Heart left ventricle (tissue), 16 donors: ENCODE measurements around the gene SCN4B. TPM values are rescaled to one million over a fixed set of nuclear protein-coding genes. Genes with fewer than 3 reads are reported as not detected.

Source experiments
- ATAC-seq, 4 donors: fragments of 200-7000 bp; cut with Tn5 transposase; one replicate each; pipeline ENCODE4 v1.9.1; 2020 to 2022; ENCODE audit warnings: moderate library complexity in 4 of 4, mild to moderate bottlenecking in 3 of 4, moderate number of reproducible peaks in 1 of 4
- DNase-seq, 5 donors: peaks; one replicate each; pipeline ENCODE4 v3.0.0-alpha.2; 2020
- H3K27ac ChIP-seq, 12 donors: fragments of 200-600 bp; sonication (generic) in 4 of 12; one replicate each; pipeline versions ENCODE4 v1.5.0 to v1.8.0; 2016 to 2022; ENCODE audit warnings: mild to moderate bottlenecking in 2 of 12
- H3K27me3 ChIP-seq, 9 donors: fragments of 200-600 bp; sonication (generic) in 2 of 9; one replicate each; pipeline versions ENCODE4 v1.5.1 to v1.8.0; 2016 to 2022; ENCODE audit warnings: mild to moderate bottlenecking in 3 of 9
- H3K36me3 ChIP-seq, 9 donors: fragments of 200-600 bp; sonication (generic) in 2 of 9; one replicate each; pipeline versions ENCODE4 v1.5.0 to v1.8.0; 2018 to 2022; ENCODE audit warnings: mild to moderate bottlenecking in 2 of 9
- H3K4me1 ChIP-seq, 12 donors: fragments of 200-600 bp; sonication (generic) in 4 of 12; one replicate each; pipeline versions ENCODE4 v1.5.0 to v1.8.0; 2016 to 2022; ENCODE audit warnings: mild to moderate bottlenecking in 3 of 12
- H3K4me3 ChIP-seq, 12 donors: fragments of 200-600 bp; sonication (generic) in 4 of 12; one replicate each; pipeline versions ENCODE4 v1.5.0 to v1.8.0; 2017 to 2022; ENCODE audit warnings: mild to moderate bottlenecking in 9 of 12, moderate library complexity in 4 of 12
- H3K9me3 ChIP-seq, 12 donors: fragments of 200-600 bp; sonication (generic) in 4 of 12; one replicate each; pipeline versions ENCODE4 v1.5.0 to v1.8.0; 2016 to 2022; ENCODE audit warnings: mild to moderate bottlenecking in 1 of 12
- POLR2A ChIP-seq, 2 donors: fragments of 450-650 bp; IDR thresholded peaks; one replicate each; pipeline ENCODE4 v1.6.1; 2017; ENCODE audit warnings: antibody characterized with exemption in 2 of 2, mild to moderate bottlenecking in 2 of 2, moderate library complexity in 2 of 2
- WGBS, 4 donors: extraction: QIAGEN DNeasy Blood & Tissue Kit in 2 of 4; methylation state at CpG; one replicate each; pipeline versions ENCODE4 v1.1.5 to v1.1.7; 2013 to 2018; 5-methylcytosine and 5-hydroxymethylcytosine counted together
- intact Hi-C, 10 donors: fragments of 100-400 bp; cut with DNase I; formaldehyde crosslinking; loops; one replicate each; pipeline versions ENCODE4 v1.11.1 to v1.14.2; 2022
- polyA plus RNA-seq, 2 donors: library from polyadenylated mRNA; stranded (reverse); fragments of 200-250 nt; gene quantifications; one replicate each; pipeline ENCODE4 v1.2.3, GENCODE V29; 2013
- total RNA-seq, 9 donors: library from RNA; depleted of rRNA in 2 of 9; stranded (reverse); fragments of >200 nt in 2 of 9; fragmentation: NEBNext Ultra II Directional in 3 of 9; extraction: Animal tissue kit (Norgen Biotek cat#: 25700) in 3 of 9; gene quantifications; one replicate each; pipeline versions ENCODE4 v1.1.0 to v1.2.4, GENCODE V29; 2016 to 2023
- TF ChIP-seq, protein P1 (sequence below), 12 donors: fragments of 200-600 bp; sonication (generic) in 4 of 12; IDR thresholded peaks; one replicate each; pipeline versions ENCODE4 v1.5.0 to v1.8.0; 2018 to 2022; ENCODE audit warnings: antibody characterized with exemption in 12 of 12, mild to moderate bottlenecking in 5 of 12
- donor health status: ischemic (EF 13 %, LVEDD 7.1; RV severe dilation, severe dysfunction).
- donor health status: healthy with polysubstance abuse.
- donor health status: DM: no; HTN: yes; CAD: no.
- donor health status: DM: no; HTN: no; CAD: no.
- donor health status: ischemic (EF 25% LVEDD 6.9; RV normal size, moderate dysfunction).
- donor health status: ischemic (EF 25% LVEDD 5.7; RV mildly dilated, moderate dysfunction).
- donor health status: healthy.
- donor health status: DM: yes; HTN: yes; CAD: no.
- donor health status: ischemic (EF 35%, LVEDD 5.7; RV mildly dilated, moderate dysfunction).
- donor health status: nonischemic (EF 11% LVEDD 7.7; RV severe dilation, severe dysfunction).
- donor health status: DM: yes; HTN: yes; CAD: no.
- donor health status: PGD.
- donor health status: ischemic (EF 29% LVEDD 5.4; RV normal size, mild dysfunction).
- donor health status: nonischemic (EF 23%, LVEDD 6.1; RV moderate dilation, normal function).

The SCN4B gene
- total and polyA plus RNA-seq, 11 donors, result 2.1 to 16.9 (median 11.9) TPM

DNA sequence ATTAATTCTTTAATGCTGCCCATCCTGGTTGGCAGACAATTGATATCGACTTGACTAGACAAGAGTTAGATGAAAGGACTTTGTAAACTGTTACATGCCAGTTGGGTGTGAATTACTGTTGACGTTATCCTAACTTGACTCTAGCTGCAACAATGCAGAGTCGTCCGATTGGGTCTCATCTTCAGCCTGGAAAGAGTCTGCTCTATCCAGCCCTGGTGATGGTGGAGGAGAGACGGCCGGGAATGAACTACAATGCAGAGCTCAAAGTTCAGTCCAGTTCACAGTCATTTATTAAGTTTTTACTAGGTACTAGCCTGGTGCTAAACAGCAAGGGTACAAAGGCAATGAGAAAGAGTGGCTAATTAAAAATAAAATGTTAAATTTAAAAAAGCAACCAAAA is 60.9 kb downstream of the SCN4B start:
- Histone ChIP-seq H3K4me1 (peaks cover 0 to 16% (median 0%) of the 10 kb centered on the region in 12 donors), H3K27ac (no peak overlapping the region), H3K4me3 (no peak overlapping the region), H3K27me3 (no peaks in the 10 kb centered on the region), H3K36me3 (no peaks in the 10 kb centered on the region), H3K9me3 (peaks cover 0 to 12% (median 0%) of the 10 kb centered on the region in 12 donors)
- ATAC-seq (no peak), DNase-seq (no peak)
- intact Hi-C loops, result no loop called here
- TF ChIP-seq POLR2A (IDR thresholded peaks at IDR 0.05), result no peak
- TF ChIP-seq, protein P1, sequence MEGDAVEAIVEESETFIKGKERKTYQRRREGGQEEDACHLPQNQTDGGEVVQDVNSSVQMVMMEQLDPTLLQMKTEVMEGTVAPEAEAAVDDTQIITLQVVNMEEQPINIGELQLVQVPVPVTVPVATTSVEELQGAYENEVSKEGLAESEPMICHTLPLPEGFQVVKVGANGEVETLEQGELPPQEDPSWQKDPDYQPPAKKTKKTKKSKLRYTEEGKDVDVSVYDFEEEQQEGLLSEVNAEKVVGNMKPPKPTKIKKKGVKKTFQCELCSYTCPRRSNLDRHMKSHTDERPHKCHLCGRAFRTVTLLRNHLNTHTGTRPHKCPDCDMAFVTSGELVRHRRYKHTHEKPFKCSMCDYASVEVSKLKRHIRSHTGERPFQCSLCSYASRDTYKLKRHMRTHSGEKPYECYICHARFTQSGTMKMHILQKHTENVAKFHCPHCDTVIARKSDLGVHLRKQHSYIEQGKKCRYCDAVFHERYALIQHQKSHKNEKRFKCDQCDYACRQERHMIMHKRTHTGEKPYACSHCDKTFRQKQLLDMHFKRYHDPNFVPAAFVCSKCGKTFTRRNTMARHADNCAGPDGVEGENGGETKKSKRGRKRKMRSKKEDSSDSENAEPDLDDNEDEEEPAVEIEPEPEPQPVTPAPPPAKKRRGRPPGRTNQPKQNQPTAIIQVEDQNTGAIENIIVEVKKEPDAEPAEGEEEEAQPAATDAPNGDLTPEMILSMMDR (IDR thresholded peaks at IDR 0.05), result no peak
- 85 to 93% (median 88%) methylated on average over 6 of the region's 6 CpGs for WGBS, 4 donors

DNA sequence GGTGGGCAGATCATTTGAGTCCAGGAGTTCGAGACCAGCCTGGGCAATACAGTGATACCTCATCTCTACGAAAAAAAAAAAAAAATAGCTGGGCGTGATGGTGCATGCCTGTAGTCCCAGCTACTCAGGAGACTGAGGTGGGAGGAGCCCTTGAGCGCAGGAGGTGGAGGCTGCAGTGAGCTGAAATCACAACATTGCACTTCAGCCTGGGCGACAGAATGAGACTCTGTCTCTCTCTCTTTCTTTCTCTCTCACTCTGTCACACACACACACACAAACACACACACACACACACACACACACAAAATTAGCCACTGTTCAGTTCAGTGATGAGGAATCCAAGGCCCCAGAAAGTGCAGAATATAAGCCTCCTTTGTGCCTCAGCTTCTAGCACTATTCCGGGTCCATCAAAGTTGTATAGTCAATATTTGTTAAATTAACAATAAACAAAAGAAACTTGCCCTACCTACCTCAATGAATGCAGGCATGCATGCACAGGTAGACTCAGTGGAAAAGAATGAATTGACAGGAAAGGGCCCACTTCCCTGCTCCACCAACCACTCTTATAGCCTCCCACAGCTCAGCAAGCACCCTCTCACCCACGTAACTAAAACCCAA is 62.0 kb downstream of the SCN4B start:
- H3K36me3 ChIP-seq, result no peaks in the 10 kb centered on the region
- no peak overlapping the region for H3K4me3 ChIP-seq
- ATAC-seq, result no peak
- TF ChIP-seq, protein P1 (IDR thresholded peaks at IDR 0.05), result no peak
- no peak for TF ChIP-seq POLR2A (IDR thresholded peaks at IDR 0.05)
- H3K4me1 ChIP-seq, result peaks cover 0 to 18% (median 0%) of the 10 kb centered on the region in 12 donors
- H3K9me3 ChIP-seq, result peaks cover 0 to 12% (median 0%) of the 10 kb centered on the region in 12 donors
- H3K27me3 ChIP-seq, result no peaks in the 10 kb centered on the region
- 77 to 86% (median 85%) methylated on average over 7 of the region's 7 CpGs for WGBS, 4 donors
- H3K27ac ChIP-seq, result no peak overlapping the region
- DNase-seq, result no peak
- intact Hi-C loops, result no loop called here

DNA sequence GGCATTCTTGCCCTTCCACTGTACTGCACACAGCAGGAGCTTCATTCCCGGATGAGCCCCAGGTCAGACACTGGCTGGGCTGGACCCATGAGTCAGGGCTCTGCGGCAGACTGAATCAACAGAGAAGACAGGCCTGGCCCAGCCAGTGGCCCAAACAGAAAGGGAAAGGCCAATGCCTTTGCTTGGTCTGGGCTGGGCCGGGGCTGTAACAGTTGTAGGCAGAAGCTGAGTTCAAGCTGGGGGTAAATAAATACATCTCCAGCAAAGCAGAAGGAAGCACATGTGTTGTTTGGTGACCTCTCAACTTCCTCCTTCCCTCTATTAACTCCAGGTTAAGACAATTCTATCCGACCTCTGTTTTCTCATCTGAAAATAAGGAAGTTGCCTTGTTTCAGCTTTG is 64.1 kb downstream of the SCN4B start:
- Histone ChIP-seq H3K4me3 (no peak overlapping the region), H3K27me3 (no peaks in the 10 kb centered on the region), H3K36me3 (no peaks in the 10 kb centered on the region), H3K9me3 (peaks cover 0 to 12% (median 0%) of the 10 kb centered on the region in 12 donors), H3K4me1 (peaks cover 0 to 33% (median 12%) of the 10 kb centered on the region in 12 donors), H3K27ac (peak overlapping the region in 2 of 12 donors; percentile 13 to 70)
- DNase-seq (peak in 4 of 5 donors; percentile 29 to 74 (median 42)), ATAC-seq (peak in 3 of 4 donors; percentile 26 to 58 (median 50))
- WGBS, 4 donors, result 47 to 71% (median 64%) methylated on average over 4 of the region's 4 CpGs
- TF ChIP-seq POLR2A (IDR thresholded peaks at IDR 0.05), result no peak
- intact Hi-C loops, result no loop called here

DNA sequence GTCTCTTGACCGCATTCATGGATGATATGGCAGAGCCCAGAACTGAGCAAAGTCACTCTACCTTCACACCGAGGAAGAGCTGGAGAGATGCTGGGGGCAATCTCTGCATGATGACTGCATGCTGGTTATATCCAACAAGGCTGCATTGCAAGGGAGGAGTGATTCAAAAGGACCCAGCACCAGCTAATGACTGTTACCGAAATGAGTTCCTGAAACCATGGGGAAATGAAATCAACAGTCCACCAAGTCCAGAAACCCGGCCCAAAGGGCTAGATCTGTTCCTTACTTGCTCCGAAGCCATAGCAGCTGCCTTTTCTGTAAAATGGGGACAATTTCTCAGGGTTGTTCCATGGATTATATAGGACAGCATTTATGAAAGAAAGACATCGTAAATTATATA is 64.7 kb downstream of the SCN4B start:
- Histone ChIP-seq H3K4me3 (no peak overlapping the region), H3K9me3 (peaks cover 0 to 12% (median 0%) of the 10 kb centered on the region in 12 donors), H3K36me3 (no peaks in the 10 kb centered on the region), H3K27ac (peak overlapping the region in 1 of 12 donors; percentile 70), H3K27me3 (no peaks in the 10 kb centered on the region), H3K4me1 (peaks cover 0 to 39% (median 16%) of the 10 kb centered on the region in 12 donors)
- no peak for TF ChIP-seq POLR2A (IDR thresholded peaks at IDR 0.05)
- TF ChIP-seq, protein P1 (IDR thresholded peaks at IDR 0.05), result no peak
- DNase-seq (no peak), ATAC-seq (no peak)
- intact Hi-C loops, result no loop called here
- 89 to 96% (median 92%) methylated on average over 6 of the region's 6 CpGs for WGBS, 4 donors
